ENCODE results near the gene AUTS2. TPM values are rescaled to one million over a fixed set of nuclear protein-coding genes. Genes with fewer than 3 reads are reported as not detected.

Gene AUTS2
- total and polyA plus RNA-seq, 2 of the 8 experiments (the other 6 are each of a cell fraction or from before 2014, with no cell fraction given): 25.9 to 101 TPM

GRCh38 chr7:70539617-70540016, 941.3 kb downstream of the AUTS2 start (continued):
- TF ChIP-seq CHD1 (IDR thresholded peaks at IDR 0.05; ENCODE audit: low read depth, low read length) (no peak), POU5F1 (IDR thresholded peaks at IDR 0.05; ENCODE audit: low read depth, low read length) (no peak), RXRA (IDR thresholded peaks at IDR 0.05; ENCODE audit: insufficient read depth, low read depth, low read length) (no peak), HDAC6 (IDR thresholded peaks at IDR 0.05; ENCODE audit: low read depth, low read length) (no peak), POLR2A (IDR thresholded peaks at IDR 0.05; ENCODE audit: control extremely low read depth in 1 of 2, low read depth in 2 of 2, low read length in 2 of 2) (no peak), CBX5 (IDR thresholded peaks at IDR 0.05; ENCODE audit: low read depth, low read length) (no peak)
